Stimulated activated CD4-positive, alpha-beta T cell treated with anti-CD3 and anti-CD28 coated beads, Interleukin-12 subunit alpha, Interleukin-12 subunit beta, amount 100 ng/mL, for 24 hours (primary cell): Measurements from ENCODE around the gene NAV2.
"Not testable (repeated sequence)": the region's sequence is repeated elsewhere in the genome, so short reads cannot be mapped to it uniquely, and the experiment has no call there.

Source experiments
- DNase-seq, 2 experiments: peaks; one replicate each; pipeline ENCODE4 v3.0.0-alpha.2; 2020; ENCODE audit warnings: low read depth in 2 of 2

NAV2 gene

DNA sequence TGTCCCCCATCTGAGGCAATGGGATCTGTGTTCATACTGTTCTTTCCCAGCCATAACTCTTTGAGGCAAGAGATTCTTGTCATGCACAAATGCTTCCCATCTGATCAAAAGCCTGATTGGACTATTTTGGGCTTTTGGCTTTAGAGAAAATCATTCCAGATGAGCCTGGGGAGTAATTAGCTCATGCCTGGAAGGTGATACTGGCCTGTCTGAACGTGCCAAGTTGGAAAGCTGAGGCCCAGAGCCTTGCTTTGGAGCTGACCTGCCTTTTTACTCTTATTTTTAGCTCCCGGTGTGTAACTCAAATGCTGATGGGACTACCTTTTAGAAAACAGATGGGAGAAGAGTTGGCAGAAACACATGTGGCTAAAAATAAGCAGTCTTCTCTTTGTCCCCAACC, 342.7 kb downstream of the NAV2 start:
- DNase-seq = no peak

DNA sequence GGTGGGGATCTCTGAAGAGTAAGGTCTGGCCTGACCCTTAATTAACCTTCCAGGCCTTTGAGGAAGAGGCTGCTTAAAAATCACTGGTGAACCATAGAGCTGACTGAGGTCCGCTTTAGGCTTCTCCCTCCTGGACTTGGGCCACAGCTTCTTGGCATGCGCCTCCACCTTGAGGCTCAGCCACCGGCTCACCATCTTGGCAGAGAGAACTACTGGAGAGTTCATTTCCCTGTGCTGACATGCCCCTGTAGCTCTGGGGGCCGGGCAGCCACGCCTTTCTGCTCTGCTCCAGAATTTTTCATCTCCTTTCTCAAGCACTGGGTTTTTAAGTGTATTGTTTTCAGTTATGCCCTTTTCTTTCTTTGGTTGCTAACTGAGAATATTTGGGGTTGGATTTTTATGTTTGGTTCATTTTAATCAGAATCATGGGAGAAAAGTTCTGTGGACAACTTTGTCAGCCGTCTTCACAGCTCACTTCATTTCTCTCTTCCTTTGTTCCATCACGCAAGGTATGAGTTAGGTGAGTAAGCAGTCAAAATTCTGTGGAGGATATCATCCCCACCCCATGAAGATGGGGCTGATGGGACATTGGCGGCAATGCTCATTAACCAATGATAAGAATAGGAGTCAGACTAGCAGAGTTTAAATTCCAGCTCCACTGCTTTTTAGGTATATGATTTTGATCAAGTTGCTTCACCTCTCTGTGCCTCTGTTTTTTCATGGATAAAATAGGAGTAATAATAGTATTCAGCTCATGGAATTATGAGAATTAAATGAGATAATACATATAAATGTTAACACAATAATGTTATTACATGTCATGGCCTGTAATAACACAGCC, 343.7 kb downstream of the NAV2 start:
- no peak for DNase-seq

DNA sequence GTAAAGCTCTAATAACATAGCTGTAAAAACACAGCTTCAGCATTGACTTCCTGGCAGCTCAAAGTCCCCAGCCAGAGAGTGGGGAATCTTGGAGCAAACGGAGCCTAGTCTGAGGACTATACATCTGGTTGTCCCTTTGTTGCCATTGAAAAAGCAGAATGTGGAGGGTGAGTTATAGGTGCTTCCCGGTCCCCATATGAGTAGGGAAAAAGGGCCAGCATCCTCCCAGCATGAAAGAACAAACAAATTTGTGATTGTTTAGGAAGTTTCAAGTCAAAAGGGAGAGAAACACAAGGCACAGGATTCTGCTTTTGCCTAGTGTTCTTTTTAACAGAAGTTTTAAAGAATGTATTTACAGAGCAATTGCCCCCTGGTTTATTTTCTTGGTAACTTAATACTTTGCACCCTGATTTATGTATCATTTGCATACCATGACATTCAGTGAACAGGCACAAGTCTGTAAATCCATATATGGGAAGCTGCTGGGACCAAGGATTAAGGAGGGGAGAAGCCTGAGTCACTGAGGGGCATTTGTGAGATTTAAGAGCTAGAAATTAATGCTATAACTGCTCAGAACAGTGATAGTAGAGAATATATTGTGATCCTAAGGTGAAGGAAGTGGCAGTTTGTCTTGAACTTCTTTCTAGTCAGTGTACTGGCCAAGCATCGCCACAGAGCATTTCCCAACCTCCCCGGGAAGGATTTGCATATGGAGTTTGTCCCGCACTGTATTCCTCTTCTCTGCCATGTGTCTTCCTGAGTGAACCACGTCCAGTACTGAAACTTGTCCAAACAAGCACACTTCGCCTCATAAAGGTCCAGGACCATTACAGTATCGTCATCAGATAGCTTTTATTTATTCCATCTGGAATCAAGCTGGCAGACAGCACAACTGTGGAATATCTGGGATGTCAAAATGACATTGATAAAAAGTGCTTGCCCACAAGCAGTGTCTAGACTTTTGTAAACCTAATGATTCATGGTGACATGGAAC, 344.6 kb downstream of the NAV2 start:
- no peak for DNase-seq

DNA sequence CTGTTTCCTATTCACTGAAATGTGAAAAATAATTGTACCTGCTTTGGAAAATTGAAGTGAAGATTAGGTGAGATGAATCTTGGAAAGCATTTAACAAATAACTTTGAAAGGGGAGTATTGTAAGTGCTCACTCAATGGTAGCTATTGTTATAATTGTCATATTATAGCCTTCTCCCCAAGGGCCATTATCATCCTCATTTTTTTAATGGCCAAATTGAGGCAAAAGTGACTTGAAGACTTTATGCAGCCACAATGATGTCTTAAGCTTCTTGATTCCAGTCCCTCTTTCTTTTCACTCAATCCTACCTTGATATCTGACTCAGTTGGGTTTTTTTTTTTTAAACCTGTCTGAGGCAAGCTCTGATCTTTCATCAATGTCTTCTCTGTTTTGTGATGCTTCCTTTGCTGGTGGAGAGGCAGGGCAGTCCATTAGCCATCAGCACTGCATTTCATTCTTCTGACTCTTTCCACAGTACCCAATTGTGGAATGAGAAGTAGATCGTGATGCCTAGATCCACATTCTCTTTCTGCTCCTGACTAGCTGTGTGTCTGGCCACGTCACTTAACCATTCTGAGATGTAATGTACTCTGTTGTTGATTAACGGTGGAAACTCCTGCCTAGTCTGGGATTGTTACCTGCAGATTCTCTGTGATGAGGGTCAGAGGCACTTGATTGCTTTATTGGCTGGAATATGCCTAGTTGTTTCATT, 346.3 kb downstream of the NAV2 start:
- DNase-seq = no peak

DNA sequence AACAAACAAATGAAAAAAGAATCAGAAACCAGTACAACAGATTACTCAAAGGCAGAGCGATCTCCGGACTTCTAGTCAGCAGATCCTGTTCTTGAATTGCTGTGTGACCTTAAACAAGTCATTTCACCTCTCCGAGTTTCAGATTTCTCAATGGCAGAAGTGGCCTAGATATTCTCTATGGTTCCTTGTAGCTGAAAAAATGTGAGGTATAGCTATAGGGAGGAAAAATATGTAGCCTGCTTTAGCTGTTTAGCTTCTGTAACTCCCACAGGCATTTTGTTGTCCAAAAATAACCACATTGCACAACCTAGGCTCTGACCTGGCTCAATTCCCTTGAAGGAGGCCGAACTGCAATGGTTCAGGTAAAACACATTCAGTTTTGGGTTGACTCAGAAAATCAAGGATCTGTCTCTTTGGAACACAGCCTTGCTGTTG, 347.0 kb downstream of the NAV2 start:
- no peak for DNase-seq

DNA sequence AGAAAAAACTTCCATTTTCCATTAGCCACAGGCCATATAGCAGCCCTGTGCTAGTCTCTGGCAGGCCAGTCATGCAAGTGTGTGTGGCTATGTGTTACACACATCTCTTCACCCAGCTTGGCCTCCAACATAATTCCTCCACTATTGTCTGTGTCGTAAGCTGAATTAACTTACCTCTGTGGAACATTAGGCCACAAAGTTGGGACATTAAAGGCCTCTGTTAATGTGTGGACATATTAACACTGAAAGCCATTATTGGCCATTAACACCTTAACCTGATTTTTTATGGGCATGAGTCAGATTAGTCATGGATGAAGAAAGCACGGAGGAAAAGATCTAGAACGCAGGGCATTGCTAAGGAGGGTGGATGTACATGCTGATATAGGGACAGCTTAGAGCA, 347.5 kb downstream of the NAV2 start:
- no peak for DNase-seq

DNA sequence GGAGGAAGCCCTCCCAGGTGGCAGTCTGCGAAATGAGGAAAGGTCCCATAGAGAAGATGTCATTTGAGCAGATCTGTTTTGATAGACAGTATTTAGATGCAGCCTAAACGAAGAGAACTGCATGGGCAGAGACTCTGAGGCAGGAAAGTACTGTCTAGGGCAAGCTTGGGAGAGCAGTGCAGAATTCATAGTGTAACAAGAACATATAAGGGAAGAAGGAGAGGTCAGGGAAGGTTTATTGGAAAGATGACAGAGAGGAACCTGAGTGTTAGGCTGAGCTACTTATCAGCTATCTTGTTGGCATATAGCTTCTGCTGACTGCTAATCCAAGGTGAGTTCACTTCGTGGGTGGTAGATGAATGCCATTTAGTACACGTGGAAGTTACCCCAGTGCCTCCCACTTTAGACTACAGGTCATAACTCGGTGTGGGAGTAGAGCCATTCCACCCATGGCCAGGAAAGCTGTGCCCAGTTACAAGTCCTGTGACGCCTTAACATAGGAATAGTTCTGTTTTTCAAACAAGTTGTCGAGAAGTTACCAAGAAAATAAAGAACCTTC, 348.1 kb downstream of the NAV2 start:
- no peak for DNase-seq

DNA sequence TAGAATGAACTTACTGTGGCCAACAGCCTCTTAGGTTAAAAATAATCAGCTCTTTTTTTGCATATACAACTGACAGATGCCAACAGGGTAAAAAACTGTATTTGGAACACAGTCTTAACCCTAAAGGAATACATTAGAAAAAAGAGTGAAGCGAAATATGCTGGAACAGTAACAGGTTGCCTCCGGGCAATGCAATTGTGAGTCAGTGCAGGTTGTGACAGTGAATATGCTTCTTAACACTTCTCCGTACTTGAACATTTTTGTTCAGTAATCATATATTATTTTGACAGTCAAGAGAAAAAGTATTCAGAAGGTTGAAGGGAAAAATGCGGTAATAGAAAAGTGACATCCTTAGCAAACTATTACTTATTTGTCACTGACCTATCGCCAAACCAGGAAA, 349.1 kb downstream of the NAV2 start:
- no peak for DNase-seq

DNA sequence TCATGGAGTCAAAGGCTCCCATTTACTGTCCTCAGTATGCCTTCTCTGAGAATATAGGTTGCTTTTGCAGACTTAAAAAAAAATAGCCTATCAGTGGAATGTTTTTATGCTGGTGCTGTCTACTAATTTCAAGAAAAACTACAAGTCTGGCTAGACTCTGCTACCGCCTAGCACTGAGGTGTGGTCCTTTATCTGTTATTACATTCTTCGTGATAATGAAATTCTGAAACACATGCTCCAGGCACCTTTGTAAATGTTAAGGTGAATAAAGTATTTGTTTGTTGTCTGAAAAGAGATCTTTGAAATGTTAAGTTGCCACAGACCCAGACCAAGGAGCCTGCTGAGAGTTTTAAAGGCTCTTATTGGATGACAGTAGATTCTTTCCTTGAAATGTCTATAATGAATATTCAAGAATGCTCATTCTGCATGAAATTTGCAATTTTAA, 352.3 kb downstream of the NAV2 start:
- no peak for DNase-seq

DNA sequence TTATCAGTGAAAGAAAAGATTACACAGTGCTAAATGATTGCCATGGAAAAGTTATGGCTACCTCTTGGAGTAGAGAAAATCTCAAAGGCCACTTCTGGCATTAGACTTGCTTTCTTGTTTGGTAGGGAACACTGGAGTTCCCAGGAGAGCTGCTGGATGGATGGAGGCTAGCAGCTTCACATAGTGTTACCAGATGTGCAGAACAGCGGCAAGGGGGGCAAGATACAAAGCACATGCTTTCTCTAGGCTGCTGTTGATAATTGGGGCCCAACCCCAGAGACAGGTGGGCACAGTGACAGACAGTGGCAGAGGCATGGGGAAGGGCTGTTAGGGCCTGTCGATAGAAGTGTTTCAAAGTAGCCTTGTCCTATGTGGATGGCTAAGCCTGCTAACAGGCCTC, 352.8 kb downstream of the NAV2 start:
- no peak for DNase-seq

DNA sequence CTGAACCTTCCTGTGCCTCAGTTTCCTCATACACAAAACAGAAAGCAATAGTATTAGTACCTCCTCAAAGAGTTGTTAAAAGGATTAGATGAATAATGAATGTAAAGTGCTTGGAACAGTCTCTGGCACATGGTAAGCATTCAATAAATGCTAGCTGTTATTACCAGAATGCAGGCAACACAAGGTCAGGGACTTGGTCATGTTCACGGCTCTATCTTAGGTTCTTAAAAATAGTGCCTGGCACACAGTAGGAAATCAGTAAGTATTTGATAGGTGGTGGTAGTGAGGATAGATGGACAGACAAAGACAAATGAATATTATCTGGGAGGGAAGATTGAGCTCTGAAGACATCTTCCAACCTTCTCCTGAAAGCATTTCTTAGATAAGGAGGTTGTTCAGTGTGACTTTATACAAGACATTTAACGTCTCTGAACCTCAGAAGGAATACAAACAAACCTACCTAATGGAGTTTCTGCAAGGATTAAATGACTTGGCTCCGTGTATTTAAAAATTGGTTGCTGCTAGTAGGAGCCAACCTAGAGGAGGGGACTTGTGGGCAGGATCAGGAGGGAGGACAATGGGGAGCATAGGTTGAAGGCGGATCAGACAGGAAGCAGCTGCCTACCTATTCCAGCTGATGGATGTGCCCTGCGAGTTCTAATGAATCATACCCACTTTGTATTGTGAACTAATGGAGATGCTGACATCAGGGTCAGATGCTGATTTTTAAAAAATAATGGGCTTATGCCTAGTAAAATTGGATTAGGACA, 353.6 kb downstream of the NAV2 start:
- DNase-seq = no peak

DNA sequence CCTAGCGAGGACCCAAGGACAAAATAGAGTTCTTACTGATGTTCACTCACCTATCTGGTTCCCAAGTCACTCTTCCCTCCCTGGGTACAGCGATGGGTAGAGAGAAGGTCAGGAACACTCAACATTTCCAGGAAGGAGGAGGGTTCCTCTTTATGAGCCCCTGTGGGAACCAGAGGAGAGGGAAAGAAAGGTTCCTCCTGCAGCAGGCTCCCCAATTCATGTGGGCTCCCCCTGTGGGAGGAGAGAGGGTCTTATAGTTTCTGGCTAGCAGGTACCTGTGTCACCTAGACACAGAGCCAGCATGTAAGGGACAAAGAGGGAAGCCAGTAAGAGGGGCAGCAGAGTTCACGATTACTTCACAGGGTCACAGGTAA, 354.1 kb downstream of the NAV2 start:
- DNase-seq = no peak

DNA sequence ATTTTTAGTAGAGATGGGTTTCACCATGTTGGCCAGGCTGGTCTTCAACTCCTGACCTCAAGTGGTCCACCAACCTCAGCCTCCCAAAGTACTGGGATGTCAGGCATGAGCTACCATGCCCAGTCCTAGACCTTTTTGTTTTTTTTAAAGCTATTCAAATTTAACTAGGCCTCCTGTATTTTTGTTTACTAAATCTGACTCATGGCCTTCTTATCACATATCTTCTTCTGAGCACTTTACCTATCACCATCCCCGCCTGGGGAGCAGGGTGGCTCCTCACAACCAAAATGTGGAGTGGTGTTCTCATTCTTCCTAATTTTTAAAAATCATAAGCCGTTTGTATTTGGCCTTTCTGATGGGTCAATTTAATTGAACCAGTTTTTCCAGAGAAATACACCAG, 355.0 kb downstream of the NAV2 start:
- no peak for DNase-seq

DNA sequence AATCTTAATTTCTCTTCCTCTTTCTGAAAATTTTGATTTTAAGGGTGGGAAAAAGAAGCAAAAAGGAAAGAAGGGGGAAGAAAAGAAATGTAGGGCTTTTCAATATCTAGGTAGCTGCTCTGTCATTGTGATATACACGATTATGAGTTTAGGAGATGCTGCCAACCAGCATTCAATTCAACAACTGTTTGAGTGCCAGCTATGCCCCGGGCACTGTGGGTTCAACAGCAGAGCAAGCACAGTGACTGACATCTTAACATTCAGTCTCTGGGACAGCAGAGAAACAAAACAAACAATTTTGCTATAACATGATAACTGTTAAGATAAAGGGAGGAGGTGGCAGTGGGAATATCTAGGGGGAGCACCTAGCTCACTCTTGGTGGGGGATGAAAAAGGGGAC, 356.1 kb downstream of the NAV2 start:
- no peak for DNase-seq

DNA sequence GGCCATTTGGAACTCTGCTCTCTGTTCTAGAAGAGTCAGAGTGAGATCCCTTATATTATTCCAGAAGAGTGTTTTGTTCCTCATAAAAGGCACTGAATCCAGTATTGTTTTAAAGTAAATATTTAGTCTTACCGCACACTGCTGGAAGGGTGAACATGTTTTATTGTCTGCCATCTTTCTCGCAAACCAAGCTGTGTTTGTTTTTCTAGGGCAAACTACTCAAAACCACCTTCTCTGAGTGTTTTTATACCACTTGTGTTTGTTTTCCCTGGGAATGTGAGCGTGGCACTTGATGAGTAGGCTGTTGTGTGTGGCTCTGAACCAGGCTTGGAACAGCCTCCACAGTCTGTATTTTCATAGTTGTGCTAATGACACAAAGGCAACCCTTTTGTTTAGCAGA, 357.8 kb downstream of the NAV2 start:
- no peak for DNase-seq

DNA sequence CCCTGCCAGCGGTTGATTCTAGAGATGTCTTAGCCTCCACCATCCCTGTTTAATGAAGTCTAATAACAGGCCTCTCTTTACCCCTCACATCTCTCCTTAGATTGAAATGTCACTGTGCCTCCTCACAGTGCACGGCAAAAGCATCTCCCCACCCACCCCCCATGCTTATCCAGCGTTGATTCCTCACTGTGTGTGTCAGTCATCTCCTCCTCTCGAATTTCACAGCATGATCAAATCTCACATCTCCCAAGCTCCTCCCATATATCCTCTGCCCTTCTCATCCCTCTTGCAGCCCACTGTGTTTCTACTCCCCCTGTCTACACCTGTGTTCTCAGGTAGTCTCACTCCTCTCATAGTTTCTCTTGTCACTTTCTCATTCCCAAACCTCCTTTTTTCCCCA, 363.0 kb downstream of the NAV2 start:
- DNase-seq = no peak

DNA sequence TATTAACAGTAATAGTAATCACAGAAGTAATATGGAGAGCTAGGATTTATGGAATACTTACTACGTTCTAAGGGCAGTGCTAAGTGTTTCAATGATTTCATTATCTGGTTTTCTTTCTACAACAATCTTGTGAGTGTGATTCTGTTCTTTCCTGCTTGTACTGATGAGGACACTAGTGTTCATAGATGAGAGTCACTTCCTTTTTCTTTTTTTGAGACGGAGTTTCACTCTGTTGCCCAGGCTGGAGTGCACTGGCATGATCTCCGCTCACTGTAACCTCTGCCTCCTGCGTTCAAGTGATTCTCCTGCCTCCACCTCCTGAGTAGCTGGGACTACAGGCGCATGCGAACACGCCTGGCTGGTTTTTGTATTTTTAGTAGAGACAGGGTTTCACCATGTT, 366.2 kb downstream of the NAV2 start:
- no peak for DNase-seq

DNA sequence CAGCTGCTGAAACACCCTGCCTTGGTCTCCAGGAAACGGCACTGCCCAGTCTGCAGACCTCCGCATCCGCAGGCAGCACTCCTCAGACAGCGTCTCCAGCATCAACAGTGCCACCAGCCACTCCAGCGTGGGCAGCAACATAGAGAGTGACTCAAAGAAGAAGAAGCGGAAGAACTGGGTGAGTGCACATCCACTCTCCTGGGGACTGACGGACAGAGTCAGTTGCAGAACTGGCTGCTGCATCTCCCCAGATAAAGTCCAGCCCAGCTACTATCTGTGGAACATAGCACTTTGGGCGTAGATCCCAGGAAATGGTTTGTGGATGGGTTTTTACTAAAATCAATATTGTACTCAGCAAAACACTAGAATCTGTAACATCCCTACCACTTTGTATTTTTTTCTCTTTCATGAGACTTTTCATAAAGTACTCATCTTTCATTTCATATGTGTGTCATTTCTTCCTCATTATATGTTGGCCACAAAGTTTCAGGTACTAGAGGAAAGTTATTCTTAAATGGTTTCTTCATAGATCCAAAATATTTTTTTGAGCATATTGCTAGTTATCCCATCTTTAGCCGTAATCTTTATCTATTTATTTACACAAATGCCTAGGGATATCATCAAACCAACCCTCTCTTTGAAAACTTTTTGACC, 367.5 kb downstream of the NAV2 start:
- no peak for DNase-seq

DNA sequence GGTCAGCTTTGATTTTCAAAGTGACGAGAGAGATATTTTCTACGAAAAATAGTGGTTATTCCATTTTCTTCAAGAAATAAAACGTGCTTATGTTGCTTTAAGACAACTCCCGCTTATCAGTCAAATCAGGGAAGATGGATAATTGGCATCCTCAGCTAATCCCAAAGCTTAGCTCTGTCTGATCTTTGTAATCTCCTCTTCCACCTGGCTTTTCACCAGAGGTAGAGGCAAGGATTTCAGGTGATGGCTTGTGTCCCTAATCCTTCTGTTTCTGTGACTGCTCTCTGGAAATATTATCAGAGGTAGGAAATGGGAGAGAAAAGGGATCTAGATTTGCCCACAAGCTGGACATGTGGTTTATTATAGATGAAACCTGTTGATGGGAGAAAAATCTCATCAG, 368.7 kb downstream of the NAV2 start:
- no peak for DNase-seq

DNA sequence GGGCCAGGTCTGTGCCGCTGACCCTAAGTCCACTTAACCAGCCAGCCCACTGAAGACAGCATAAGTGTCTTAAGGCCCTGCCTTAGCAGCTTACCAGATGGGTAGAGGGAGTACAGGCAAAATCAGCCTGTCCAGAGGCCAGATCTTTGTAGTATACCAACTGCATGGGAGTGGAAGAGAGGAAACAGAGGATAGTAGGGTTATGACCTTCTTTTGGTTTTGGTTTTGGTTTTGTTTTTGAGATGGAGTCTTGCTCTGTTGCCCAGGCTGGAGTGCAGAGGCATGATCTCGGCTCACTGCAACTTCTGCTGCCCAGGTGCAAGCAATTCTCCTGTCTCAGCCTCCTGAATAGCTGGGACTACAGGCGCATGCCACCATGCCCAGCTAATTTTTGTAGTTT, 371.2 kb downstream of the NAV2 start:
- DNase-seq = not testable (repeated sequence)
